HG02610 (cell line): Measurements from ENCODE around the gene NR6A1.

ENCODE experiments used
- ATAC-seq: cut with Tn5 transposase; IDR thresholded peaks from one replicate; pipeline ENCODE4 v1.9.1; 2021; ENCODE audit warnings: mild to moderate bottlenecking, moderate library complexity; ENCODE audit not compliant: unreplicated experiment

The NR6A1 gene

GRCh38 chr9:124590889-124591641 lies 180.0 kb downstream of the NR6A1 start:
- no peak for ATAC-seq

- ATAC-seq = no peak
Measured at GRCh38 chr9:124584631-124585030, 186.5 kb downstream of the NR6A1 start.

GRCh38 chr9:124583134-124583533 lies 188.0 kb downstream of the NR6A1 start:
- no peak for ATAC-seq

GRCh38 chr9:124580186-124580585 lies 190.9 kb downstream of the NR6A1 start:
- ATAC-seq = no peak

GRCh38 chr9:124576751-124577150 lies 194.4 kb downstream of the NR6A1 start:
- no peak for ATAC-seq

- no peak for ATAC-seq
Measured at GRCh38 chr9:124574534-124575375, 196.4 kb downstream of the NR6A1 start.

GRCh38 chr9:124570942-124571666 lies 200.0 kb downstream of the NR6A1 start:
- ATAC-seq = no peak

GRCh38 chr9:124569942-124570341 lies 201.2 kb downstream of the NR6A1 start:
- no peak for ATAC-seq

- ATAC-seq = no peak
Measured at GRCh38 chr9:124567362-124567761, 203.7 kb downstream of the NR6A1 start.

- no peak for ATAC-seq
Measured at GRCh38 chr9:124562328-124562727, 208.8 kb downstream of the NR6A1 start.

GRCh38 chr9:124559871-124560270 lies 211.2 kb downstream of the NR6A1 start:
- ATAC-seq = no peak

GRCh38 chr9:124558777-124559470 lies 212.2 kb downstream of the NR6A1 start:
- no peak for ATAC-seq

- no peak for ATAC-seq
Measured at GRCh38 chr9:124557895-124558294, 213.2 kb downstream of the NR6A1 start.

- no peak for ATAC-seq
Measured at GRCh38 chr9:124555043-124555442, 216.1 kb downstream of the NR6A1 start.

- ATAC-seq = no peak
Measured at GRCh38 chr9:124553738-124554137, 217.4 kb downstream of the NR6A1 start.

- no peak for ATAC-seq
Measured at GRCh38 chr9:124552273-124552605, 218.9 kb downstream of the NR6A1 start.

- no peak for ATAC-seq
Measured at GRCh38 chr9:124551472-124552272, 219.4 kb downstream of the NR6A1 start.

GRCh38 chr9:124550072-124550471 lies 221.0 kb downstream of the NR6A1 start:
- no peak for ATAC-seq

- no peak for ATAC-seq
Measured at GRCh38 chr9:124549016-124549415, 222.1 kb downstream of the NR6A1 start.

GRCh38 chr9:124544535-124544934 lies 226.6 kb downstream of the NR6A1 start:
- ATAC-seq = no peak
